Measurements from ENCODE around the gene SON. TPM values are rescaled to one million over a fixed set of nuclear protein-coding genes. Genes with fewer than 3 reads are reported as not detected.

The SON gene
- total and polyA plus RNA-seq, 2 of the 13 experiments (the other 11 are each of a cell fraction or from before 2014, with no cell fraction given): 61.3 to 78.3 TPM

- Histone ChIP-seq H3K4me3 (replicated peaks in 1 of 3; ENCODE audit: insufficient read depth in 1 of 3, low read depth in 2 of 3, low read length in 3 of 3) (peak within 1 kb of the TSS; percentile 96 to 97 (median 97)), H3K79me2 (ENCODE audit: insufficient read depth, low read length) (peaks cover 38% of the 10 kb centered on the region), H3K9me3 (ENCODE audit: low read length) (no peaks in the 10 kb centered on the region), H4K20me1 (ENCODE audit: insufficient read depth, low read length) (no peaks in the 10 kb centered on the region), H2AFZ (ENCODE audit: low read length) (no peak within 1 kb of the TSS), H3K4me1 (ENCODE audit: insufficient read depth, low read length) (peaks cover 35% of the 10 kb centered on the region), H3K36me3 (replicated peaks in 1 of 2; ENCODE audit: control insufficient read depth in 1 of 2, insufficient read depth in 2 of 2, low read length in 2 of 2) (peaks cover 0 to 12% of the 10 kb centered on the region in 2 experiments; a peak in 1 of 5 replicates), H3K27ac (ENCODE audit: extremely low read length, insufficient read depth, low read length) (peak within 1 kb of the TSS; percentile 89), H3K9ac (ENCODE audit: insufficient read depth, low read depth, low read length) (peak within 1 kb of the TSS; percentile 98), H3K4me2 (ENCODE audit: low read depth, low read length) (peak within 1 kb of the TSS; percentile 97), H3K27me3 (ENCODE audit: control insufficient read depth in 1 of 2, insufficient read depth in 2 of 2, low read length in 2 of 2) (no peaks in the 10 kb centered on the region; a peak in 1 of 5 replicates)
- 3% methylated on average over 24 of the region's 78 CpGs for WGBS (ENCODE audit: low lambda C conversion rate)
- ATAC-seq (peak; percentile 97), FAIRE-seq (peak; percentile 72), DNase-seq (ENCODE audit: low spot score) (peak; percentile 89)
- ChIA-PET CTCF (ENCODE audit: low intra/inter-chr PET ratio, low total read pairs) (interaction anchor here (1.2 kb wide), 1 partner anchor 17 kb away, joined by 3 read pairs; no protein-coding TSS in a partner anchor), POLR2A (interaction anchor here (0.6 to 2.0 kb wide), 21 partner anchors 9 to 861 kb away, joined by 3 to 19 read pairs (median 5); partner anchors contain the start of genes DNAJC28, GART, IFNAR1 and SON)
- intact Hi-C loops (cut with micrococcal nuclease; ENCODE audit: unreplicated experiment): loop anchor here (5.0 kb wide), 1 partner anchor 46 kb away; the partner anchor contains the start of genes GART and SON
- in situ Hi-C loops (cut with HindIII; ENCODE audit: extremely low pct_ligation_motif_present, low pct_unique_long_range_greater_than_20kb): no loop called here
- TSS peak; percentile 97 for BruUV-seq (replicated peaks)
- no peak for TF ChIP-seq ZNF878 (CRISPR knock-in tag; IDR thresholded peaks at IDR 0.05)
- TF ChIP-seq ZNF33A (CRISPR knock-in tag; IDR thresholded peaks at IDR 0.05; ENCODE audit: borderline replicate concordance): no peak
- TF ChIP-seq MAFG (CRISPR knock-in tag; IDR thresholded peaks at IDR 0.05): no peak
- 0 out of 2 replicates have a peak, but pooled peaks have one; percentile 2 for TF ChIP-seq ZKSCAN8 (CRISPR knock-in tag; IDR thresholded peaks at IDR 0.05; ENCODE audit: borderline replicate concordance)
- peak; percentile 53; the same call in 1 of the 2 replicates for TF ChIP-seq HES4 (CRISPR knock-in tag; IDR thresholded peaks at IDR 0.05; ENCODE audit: borderline replicate concordance)
- peak; percentile 63 for TF ChIP-seq HNF4G (IDR thresholded peaks at IDR 0.05; ENCODE audit: borderline replicate concordance, low read depth, low read length)
- peak; percentile 90 for TF ChIP-seq HNF4G (CRISPR knock-in tag; IDR thresholded peaks at IDR 0.05; ENCODE audit: borderline replicate concordance, low read depth)
- TF ChIP-seq ZNF230 (CRISPR knock-in tag; IDR thresholded peaks at IDR 0.05): 0 out of 2 replicates have a peak, but pooled peaks have one; percentile 61
- no peak for TF ChIP-seq JARID2 (CRISPR knock-in tag; IDR thresholded peaks at IDR 0.05; ENCODE audit: insufficient replicate concordance)
- TF ChIP-seq TP53 (CRISPR knock-in tag; conservative IDR thresholded peaks at IDR 0.05): no peak; the same call in 1 of the 2 replicates
- TF ChIP-seq ATF2 (CRISPR knock-in tag; IDR thresholded peaks at IDR 0.05): peak; percentile 49; the same call in 1 of the 2 replicates
- TF ChIP-seq ZHX1 (CRISPR knock-in tag; IDR thresholded peaks at IDR 0.05; ENCODE audit: low read depth): peak; percentile 60; the same call in 1 of the 2 replicates
- no peak for TF ChIP-seq ZNF549 (CRISPR knock-in tag; IDR thresholded peaks at IDR 0.05)
- peak; percentile 70; the same call in 1 of the 2 replicates for TF ChIP-seq ISL2 (CRISPR knock-in tag; IDR thresholded peaks at IDR 0.05)
- TF ChIP-seq WIZ (CRISPR knock-in tag; IDR thresholded peaks at IDR 0.05): 0 out of 2 replicates have a peak, but pooled peaks have one; percentile 4
- no peak for TF ChIP-seq SIX1 (CRISPR knock-in tag; IDR thresholded peaks at IDR 0.05; ENCODE audit: borderline replicate concordance)
- no peak for TF ChIP-seq ATRX (CRISPR knock-in tag; IDR thresholded peaks at IDR 0.05; ENCODE audit: borderline replicate concordance)
- TF ChIP-seq DMAP1 (CRISPR knock-in tag; IDR thresholded peaks at IDR 0.05): peak; percentile 75
- 0 out of 2 replicates have a peak, but pooled peaks have one; percentile 75 for TF ChIP-seq ZNF484 (CRISPR knock-in tag; IDR thresholded peaks at IDR 0.05; ENCODE audit: borderline replicate concordance, low read depth)
- TF ChIP-seq KLF16 (CRISPR knock-in tag; IDR thresholded peaks at IDR 0.05): peak in 1 of 2 experiments; percentile 59; a peak in 1 of 4 replicates
Measured at GRCh38 chr21:33588485-33589335, 45.9 kb downstream of the SON start, which contains the start of gene DONSON. TSS of gene DONSON (minus strand) at chr21:33588684. CDS start at chr21:33588641, 43 bp downstream.

Measured in HepG2 (cell line).